SK-N-SH treated with all-trans-retinoic acid at 6 μM for 48 hours (cell line): Measurements from ENCODE around the gene ANKRD6.

ENCODE experiments used
- ATAC-seq: fragments of 200-7000 bp; cut with Tn5 transposase; 3 replicates; pipeline ENCODE4 v1.9.1; 2020; ENCODE audit warnings: mild to moderate bottlenecking, moderate library complexity
- ARNTL ChIP-seq: fragments of 450-650 bp; formaldehyde crosslinking; IDR thresholded peaks from 2 replicates; pipeline ENCODE4 v1.5.0; 2020; ENCODE audit warnings: low read depth, mild to moderate bottlenecking, moderate library complexity, borderline replicate concordance
- BACH2 ChIP-seq: fragments of 250-450 bp; sonication (Bioruptor Pico); IDR thresholded peaks from 2 replicates; pipeline ENCODE4 v1.9.0; 2021; ENCODE audit warnings: mild to moderate bottlenecking, borderline replicate concordance
- CREB5 ChIP-seq: fragments of 250-450 bp; sonication (Bioruptor Pico); IDR thresholded peaks from 2 replicates; pipeline ENCODE4 v1.5.1; 2020; ENCODE audit warnings: low read depth, mild to moderate bottlenecking, moderate library complexity
- CSDC2 ChIP-seq: fragments of 250-450 bp; sonication (Bioruptor Pico); IDR thresholded peaks from 2 replicates; pipeline ENCODE4 v1.5.0; 2020; ENCODE audit warnings: mild to moderate bottlenecking, moderate library complexity
- ESRRG ChIP-seq: fragments of 250-450 bp; sonication (Bioruptor Pico); IDR thresholded peaks from 2 replicates; pipeline ENCODE4 v1.6.1; 2021; ENCODE audit warnings: mild to moderate bottlenecking
- GLIS3 ChIP-seq: fragments of 250-450 bp; sonication (Bioruptor Pico); IDR thresholded peaks from 2 replicates; pipeline ENCODE4 v1.5.0; 2020; ENCODE audit warnings: mild to moderate bottlenecking, moderate library complexity
- ISL1 ChIP-seq: fragments of 250-450 bp; sonication (Bioruptor Pico); IDR thresholded peaks from 2 replicates; pipeline ENCODE4 v2.1.2; 2022; ENCODE audit warnings: mild to moderate bottlenecking, moderate library complexity
- OSR1 ChIP-seq: fragments of 250-450 bp; sonication (Bioruptor Pico); IDR thresholded peaks from 2 replicates; pipeline ENCODE4 v1.8.0; 2022; ENCODE audit warnings: moderate library complexity, mild to moderate bottlenecking, inconsistent platforms
- PATZ1 ChIP-seq: fragments of 250-450 bp; sonication (Bioruptor Pico); IDR thresholded peaks from 2 replicates; pipeline ENCODE4 v1.8.0; 2020; ENCODE audit warnings: mild to moderate bottlenecking, moderate library complexity, borderline replicate concordance
- PPARA ChIP-seq: fragments of 250-450 bp; sonication (Bioruptor Pico); IDR thresholded peaks from 2 replicates; pipeline ENCODE4 v1.5.0; 2020; ENCODE audit warnings: mild to moderate bottlenecking, borderline replicate concordance
- RARB ChIP-seq: fragments of 250-450 bp; sonication (Bioruptor Pico); IDR thresholded peaks from 2 replicates; pipeline ENCODE4 v1.8.0; 2021; ENCODE audit warnings: mild to moderate bottlenecking, moderate library complexity
- SNAI2 ChIP-seq: fragments of 250-450 bp; sonication (Bioruptor Pico); IDR thresholded peaks from 2 replicates; pipeline ENCODE4 v1.5.0; 2020; ENCODE audit warnings: mild to moderate bottlenecking, moderate library complexity
- TCF4 ChIP-seq: fragments of 250-450 bp; sonication (Bioruptor Pico); IDR thresholded peaks from 2 replicates; pipeline ENCODE4 v1.8.0; 2021; ENCODE audit warnings: mild to moderate bottlenecking, moderate library complexity, borderline replicate concordance
- TOX ChIP-seq: fragments of 250-450 bp; sonication (Bioruptor Pico); IDR thresholded peaks from 2 replicates; pipeline ENCODE4 v1.8.0; 2021; ENCODE audit warnings: mild to moderate bottlenecking, moderate library complexity, borderline replicate concordance
- TSHZ2 ChIP-seq: fragments of 250-450 bp; sonication (Bioruptor Pico); IDR thresholded peaks from 2 replicates; pipeline ENCODE4 v1.5.0; 2020; ENCODE audit warnings: mild to moderate bottlenecking, moderate library complexity
- ZC3H10 ChIP-seq: fragments of 250-450 bp; sonication (Bioruptor Pico); IDR thresholded peaks from 2 replicates; pipeline ENCODE4 v1.5.1; 2021; ENCODE audit warnings: mild to moderate bottlenecking, moderate library complexity
- ZFP3 ChIP-seq: fragments of 250-450 bp; sonication (Bioruptor Pico); IDR thresholded peaks from 2 replicates; pipeline ENCODE4 v1.5.0; 2020; ENCODE audit warnings: mild to moderate bottlenecking, moderate library complexity
- ZNF565 ChIP-seq: fragments of 450-650 bp; formaldehyde crosslinking; conservative IDR thresholded peaks from 2 replicates; pipeline ENCODE4 v1.5.0; 2020; ENCODE audit warnings: low read depth, mild to moderate bottlenecking, moderate library complexity
- ZNF70 ChIP-seq: fragments of 450-650 bp; formaldehyde crosslinking; IDR thresholded peaks from 2 replicates; pipeline ENCODE4 v1.5.0; 2020; ENCODE audit warnings: mild to moderate bottlenecking, moderate library complexity
- ZNF8 ChIP-seq: fragments of 450-650 bp; formaldehyde crosslinking; IDR thresholded peaks from 2 replicates; pipeline ENCODE4 v1.5.0; 2020; ENCODE audit warnings: mild to moderate bottlenecking, moderate library complexity
- TF ChIP-seq, protein P1 (sequence below): fragments of 250-450 bp; sonication (Bioruptor Pico); IDR thresholded peaks from 2 replicates; pipeline ENCODE4 v1.5.1; 2021; ENCODE audit warnings: mild to moderate bottlenecking, moderate library complexity

The ANKRD6 gene

GRCh38 chr6:89555806-89556205, 122.9 kb downstream of the ANKRD6 start:
- TF ChIP-seq RARB (CRISPR knock-in tag) = no peak
- TF ChIP-seq TSHZ2 (CRISPR knock-in tag) = no peak
- no peak for TF ChIP-seq ZFP3
- no peak for TF ChIP-seq BACH2 (CRISPR knock-in tag)
- TF ChIP-seq ESRRG (CRISPR knock-in tag) = no peak
- no peak for TF ChIP-seq TCF4
- TF ChIP-seq TOX (CRISPR knock-in tag) = no peak
- no peak for TF ChIP-seq ZC3H10 (CRISPR knock-in tag)
- no peak for TF ChIP-seq CREB5 (CRISPR knock-in tag)
- no peak for TF ChIP-seq ZNF565
- TF ChIP-seq ZNF8 = no peak
- ATAC-seq = no peak

GRCh38 chr6:89559487-89559886, 126.5 kb downstream of the ANKRD6 start:
- ATAC-seq = no peak

GRCh38 chr6:89562093-89562973, 129.4 kb downstream of the ANKRD6 start:
- no peak for ATAC-seq
- TF ChIP-seq RARB (CRISPR knock-in tag) (no peak), ZFP3 (no peak), CREB5 (CRISPR knock-in tag) (no peak), ZNF565 (no peak), ESRRG (CRISPR knock-in tag) (no peak), ARNTL (no peak), ISL1 (CRISPR knock-in tag) (no peak), GLIS3 (CRISPR knock-in tag) (no peak), PATZ1 (CRISPR knock-in tag) (no peak)

More at GRCh38 chr6:89559487-89559886, 126.5 kb downstream of the ANKRD6 start:
- no peak for TF ChIP-seq BACH2 (CRISPR knock-in tag)
- TF ChIP-seq ZNF565 = no peak
- TF ChIP-seq ISL1 (CRISPR knock-in tag) = no peak
- no peak for TF ChIP-seq TCF4
- TF ChIP-seq ZNF70 (CRISPR knock-in tag) = no peak
- no peak for TF ChIP-seq CSDC2 (CRISPR knock-in tag)
- TF ChIP-seq GLIS3 (CRISPR knock-in tag) = no peak
- TF ChIP-seq OSR1 = no peak
- no peak for TF ChIP-seq CREB5 (CRISPR knock-in tag)

DNA sequence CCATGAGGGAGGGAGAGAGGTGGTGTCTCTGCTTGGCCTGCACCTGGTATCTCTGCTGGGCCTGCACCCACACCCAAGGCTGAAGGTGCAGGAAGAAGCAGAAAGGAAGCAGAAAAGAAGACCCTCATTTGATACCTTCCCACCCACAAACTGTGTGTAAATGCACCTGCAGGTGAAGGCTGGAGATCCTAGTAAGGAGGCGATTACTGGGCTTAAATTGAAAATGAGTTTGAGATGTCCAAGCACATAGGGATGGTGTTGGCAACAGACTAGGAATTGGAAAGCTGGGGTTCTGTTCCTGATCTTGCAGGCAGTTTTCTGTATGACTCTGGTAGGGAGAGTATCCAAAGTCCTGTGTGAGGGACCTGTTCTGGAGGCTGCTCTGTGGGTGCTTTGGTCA, 130.9 kb downstream of the ANKRD6 start:
- no peak for ATAC-seq
- TF ChIP-seq, protein P1, sequence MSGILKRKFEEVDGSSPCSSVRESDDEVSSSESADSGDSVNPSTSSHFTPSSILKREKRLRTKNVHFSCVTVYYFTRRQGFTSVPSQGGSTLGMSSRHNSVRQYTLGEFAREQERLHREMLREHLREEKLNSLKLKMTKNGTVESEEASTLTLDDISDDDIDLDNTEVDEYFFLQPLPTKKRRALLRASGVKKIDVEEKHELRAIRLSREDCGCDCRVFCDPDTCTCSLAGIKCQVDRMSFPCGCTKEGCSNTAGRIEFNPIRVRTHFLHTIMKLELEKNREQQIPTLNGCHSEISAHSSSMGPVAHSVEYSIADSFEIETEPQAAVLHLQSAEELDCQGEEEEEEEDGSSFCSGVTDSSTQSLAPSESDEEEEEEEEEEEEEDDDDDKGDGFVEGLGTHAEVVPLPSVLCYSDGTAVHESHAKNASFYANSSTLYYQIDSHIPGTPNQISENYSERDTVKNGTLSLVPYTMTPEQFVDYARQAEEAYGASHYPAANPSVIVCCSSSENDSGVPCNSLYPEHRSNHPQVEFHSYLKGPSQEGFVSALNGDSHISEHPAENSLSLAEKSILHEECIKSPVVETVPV (CRISPR knock-in tag) = no peak
- TF ChIP-seq ZNF8 (no peak), TSHZ2 (CRISPR knock-in tag) (no peak), SNAI2 (no peak), CSDC2 (CRISPR knock-in tag) (no peak), TCF4 (no peak), ARNTL (no peak), PPARA (CRISPR knock-in tag) (no peak), BACH2 (CRISPR knock-in tag) (no peak)
